Activated CD4-positive, alpha-beta memory T cell treated with anti-CD3 and anti-CD28 coated beads for 36 hours (primary cell): Measurements from ENCODE around the gene STK24. TPM values are rescaled to one million over a fixed set of nuclear protein-coding genes. Genes with fewer than 3 reads are reported as not detected.

Experiments used
- CTCF ChIA-PET: fragments of 350-600 bp; sonication (Branson Sonifier 250); formaldehyde crosslinking; loops from one replicate; lab custom pipeline; 2021; ENCODE audit warnings: antibody characterized with exemption, inconsistent platforms; lab: Charles Lee
- POLR2A ChIA-PET: fragments of 350-600 bp; sonication (Branson Sonifier 250); formaldehyde crosslinking; loops from one replicate; lab custom pipeline; 2021; ENCODE audit warnings: antibody characterized with exemption; lab: Charles Lee
- DNase-seq: peaks from one replicate; pipeline ENCODE4 v3.0.0-alpha.2; 2020
- H3K27ac Mint-ChIP-seq: one replicate; pipeline ENCODE4 v1.8.0; 2021; ENCODE audit warnings: mixed read lengths
- H3K27me3 Mint-ChIP-seq: one replicate; pipeline ENCODE4 v1.8.0; 2021; ENCODE audit warnings: mixed read lengths
- H3K36me3 Mint-ChIP-seq: one replicate; pipeline ENCODE4 v1.8.0; 2021; ENCODE audit warnings: mixed read lengths
- H3K4me1 Mint-ChIP-seq: one replicate; pipeline ENCODE4 v1.8.0; 2021; ENCODE audit warnings: low read depth, mixed read lengths
- H3K4me3 Mint-ChIP-seq: one replicate; pipeline ENCODE4 v1.8.0; 2021; ENCODE audit warnings: mild to moderate bottlenecking, mixed read lengths
- H3K9me3 Mint-ChIP-seq: one replicate; pipeline ENCODE4 v1.8.0; 2021; ENCODE audit warnings: mixed read lengths
- intact Hi-C: fragments of 100-400 bp; cut with micrococcal nuclease; formaldehyde crosslinking; loops from one replicate; pipeline ENCODE4 v1.15.1; 2023
- total RNA-seq, 2 experiments: library from RNA; stranded (reverse); gene quantifications; one replicate each; pipeline ENCODE4 v1.2.3, GENCODE V29; 2021

Gene STK24
- total RNA-seq, 2 experiments from 2014 or later = 176 to 178 TPM

DNA sequence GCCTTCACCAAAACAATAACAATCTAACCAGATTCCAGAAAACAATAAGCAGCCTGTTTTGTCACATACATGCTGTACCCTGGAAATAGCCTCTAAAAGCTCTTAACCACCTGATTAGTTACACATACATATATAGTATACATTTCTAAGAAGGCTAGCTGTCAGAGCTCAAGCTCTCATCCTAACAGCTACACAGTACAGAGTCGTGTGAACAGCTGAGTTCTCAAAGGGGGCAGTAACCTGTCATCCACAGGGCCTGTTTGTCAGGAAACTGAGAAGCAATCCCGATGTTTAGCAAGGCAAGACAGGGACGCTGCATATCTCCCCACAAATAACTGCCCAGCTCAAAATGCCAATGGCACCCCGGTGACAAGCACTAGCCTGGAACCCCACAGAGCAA, 56.9 kb downstream of the STK24 start:
- ChIA-PET CTCF (interaction anchor here (1.0 to 1.3 kb wide), 6 partner anchors 9 to 74 kb away, joined by 3 to 6 read pairs (median 3); no protein-coding TSS in a partner anchor), POLR2A (interaction anchor here (0.9 to 1.6 kb wide), 4 partner anchors 9 to 28 kb away, joined by 3 to 9 read pairs (median 3); no protein-coding TSS in a partner anchor)
- intact Hi-C loops = loop anchor here (10.0 kb wide), 2 partner anchors 795 to 835 kb away; no protein-coding TSS in a partner anchor

DNA sequence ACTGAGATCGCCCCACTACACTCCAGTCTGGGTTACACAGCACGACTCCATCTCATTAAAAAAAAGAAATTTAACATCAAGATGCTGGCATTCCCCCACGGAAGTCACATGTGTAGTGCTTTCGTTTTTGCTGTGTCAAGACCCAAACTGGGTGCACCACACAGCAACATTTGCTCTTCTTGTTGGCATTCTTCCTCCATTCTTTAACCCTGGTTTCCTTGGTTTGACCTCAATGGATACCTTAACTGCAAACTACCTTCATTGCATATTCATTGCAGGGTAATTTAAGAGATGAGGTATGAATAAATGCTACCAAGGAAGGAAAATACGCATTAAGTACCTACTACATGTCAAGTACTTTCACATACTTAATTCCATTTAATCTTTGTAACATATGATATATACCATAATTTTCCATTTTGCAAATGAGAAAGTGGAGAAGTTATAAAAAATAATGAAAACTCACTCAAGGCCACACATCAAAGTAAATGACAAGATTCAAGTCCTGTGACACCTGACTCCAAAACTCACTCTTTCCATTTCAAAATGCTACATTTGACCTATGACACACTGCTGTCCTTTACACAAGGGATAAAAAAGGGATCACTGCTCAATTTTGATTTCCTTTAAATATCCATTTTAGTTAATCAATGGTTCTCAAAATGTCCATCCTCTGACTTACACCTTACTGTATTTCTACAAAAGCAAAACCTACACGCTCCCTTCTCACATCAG, 59.2 kb downstream of the STK24 start:
- H3K4me3 Mint-ChIP-seq = peak overlapping the region; percentile 53
- DNase-seq = peak; percentile 75
- H3K36me3 Mint-ChIP-seq = peaks cover 20% of the 10 kb centered on the region
- H3K9me3 Mint-ChIP-seq = no peaks in the 10 kb centered on the region
- ChIA-PET POLR2A (interaction anchor here (0.7 to 2.9 kb wide), 4 partner anchors 8 to 53 kb away, joined by 3 to 30 read pairs (median 6); no protein-coding TSS in a partner anchor), CTCF (interaction anchor here (0.6 to 2.9 kb wide), 3 partner anchors 11 to 135 kb away, joined by 3 to 12 read pairs (median 3); no protein-coding TSS in a partner anchor)
- H3K4me1 Mint-ChIP-seq = peaks cover 98% of the 10 kb centered on the region
- H3K27me3 Mint-ChIP-seq = no peaks in the 10 kb centered on the region
- intact Hi-C loops = loop anchor here (1.0 to 10.0 kb wide), 4 partner anchors 8 to 837 kb away; no protein-coding TSS in a partner anchor
- H3K27ac Mint-ChIP-seq = peak overlapping the region; percentile 93

More for the DNA sequence above, 56.9 kb downstream of the STK24 start:
- Mint-ChIP-seq H3K4me1 (peaks cover 98% of the 10 kb centered on the region), H3K36me3 (peaks cover 20% of the 10 kb centered on the region), H3K27me3 (no peaks in the 10 kb centered on the region), H3K4me3 (no peak overlapping the region), H3K27ac (peak overlapping the region; percentile 2), H3K9me3 (no peaks in the 10 kb centered on the region)
- DNase-seq = no peak

DNA sequence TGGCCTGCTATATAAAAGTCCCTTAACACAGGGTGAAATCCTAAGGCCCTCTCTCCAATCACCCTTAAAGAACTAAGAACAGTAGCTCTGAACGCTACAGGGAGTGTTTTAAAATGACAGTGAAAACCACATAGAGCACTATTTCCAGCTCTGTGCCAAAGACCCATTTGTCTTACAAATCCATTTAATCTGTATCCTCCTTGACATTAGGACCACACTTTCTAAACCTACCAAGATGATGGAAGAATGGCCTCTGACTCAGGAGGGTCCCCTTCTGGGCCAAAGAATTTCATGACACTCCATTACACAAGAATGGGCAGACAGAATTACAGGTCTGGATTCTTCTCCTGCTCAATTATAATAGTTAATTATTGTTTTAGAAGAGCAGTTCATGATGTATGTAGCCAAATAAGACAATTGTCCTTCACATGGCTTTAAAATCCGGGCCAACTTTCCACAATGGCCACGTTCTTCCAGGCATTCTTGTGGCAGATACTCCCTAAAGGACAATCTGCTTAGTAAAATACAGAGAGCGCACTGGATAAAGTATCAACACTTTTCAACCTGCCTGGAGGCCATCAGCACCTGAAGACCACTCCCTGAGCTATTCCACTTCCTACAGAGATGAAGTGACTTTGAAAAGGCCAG, 61.0 kb downstream of the STK24 start:
- peaks cover 29% of the 10 kb centered on the region for H3K36me3 Mint-ChIP-seq

DNA sequence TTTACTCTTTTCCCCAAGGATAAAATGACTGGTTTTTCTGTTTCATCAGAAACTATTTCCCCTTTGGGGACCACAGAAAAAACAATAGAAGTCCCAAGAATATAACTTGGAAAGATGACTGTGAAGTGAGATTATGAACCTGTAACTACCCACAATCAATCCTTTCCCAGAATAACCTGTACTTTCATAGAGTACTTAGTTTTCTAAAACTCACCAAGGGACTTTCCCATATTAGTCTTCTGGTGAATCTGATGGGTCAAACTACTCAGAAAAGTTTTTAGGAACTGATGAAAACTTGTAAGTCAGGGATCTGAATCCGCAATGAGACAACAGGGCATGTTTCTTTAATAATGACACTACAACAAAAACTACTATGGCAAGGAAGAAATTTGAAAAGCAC, 62.6 kb downstream of the STK24 start:
- intact Hi-C loops = loop anchor here (1.0 to 10.0 kb wide), 4 partner anchors 35 to 841 kb away; no protein-coding TSS in a partner anchor
- Mint-ChIP-seq H3K36me3 (peaks cover 34% of the 10 kb centered on the region), H3K4me1 (peaks cover 97% of the 10 kb centered on the region), H3K27me3 (no peaks in the 10 kb centered on the region), H3K27ac (peak overlapping the region; percentile 93), H3K4me3 (no peak overlapping the region), H3K9me3 (no peaks in the 10 kb centered on the region)
- POLR2A ChIA-PET = interaction anchor here (0.6 to 1.8 kb wide), 5 partner anchors 12 to 60 kb away, joined by 3 to 7 read pairs (median 3); no protein-coding TSS in a partner anchor
- CTCF ChIA-PET = interaction anchor here (2.4 kb wide), 1 partner anchor 33 kb away, joined by 7 read pairs; no protein-coding TSS in a partner anchor
- DNase-seq = no peak

More for the DNA sequence above, 61.0 kb downstream of the STK24 start:
- DNase-seq = no peak
- peak overlapping the region; percentile 93 for H3K27ac Mint-ChIP-seq
- ChIA-PET CTCF (interaction anchor here (0.7 to 2.9 kb wide), 7 partner anchors 10 to 137 kb away, joined by 3 to 12 read pairs (median 3); no protein-coding TSS in a partner anchor), POLR2A (interaction anchor here (0.6 to 2.9 kb wide), 11 partner anchors 10 to 62 kb away, joined by 3 to 30 read pairs (median 4); no protein-coding TSS in a partner anchor)
- no peak overlapping the region for H3K4me3 Mint-ChIP-seq
- H3K9me3 Mint-ChIP-seq = no peaks in the 10 kb centered on the region
- peaks cover 97% of the 10 kb centered on the region for H3K4me1 Mint-ChIP-seq
- intact Hi-C loops = loop anchor here (1.0 to 10.0 kb wide), 4 partner anchors 12 to 839 kb away; no protein-coding TSS in a partner anchor
- H3K27me3 Mint-ChIP-seq = no peaks in the 10 kb centered on the region

DNA sequence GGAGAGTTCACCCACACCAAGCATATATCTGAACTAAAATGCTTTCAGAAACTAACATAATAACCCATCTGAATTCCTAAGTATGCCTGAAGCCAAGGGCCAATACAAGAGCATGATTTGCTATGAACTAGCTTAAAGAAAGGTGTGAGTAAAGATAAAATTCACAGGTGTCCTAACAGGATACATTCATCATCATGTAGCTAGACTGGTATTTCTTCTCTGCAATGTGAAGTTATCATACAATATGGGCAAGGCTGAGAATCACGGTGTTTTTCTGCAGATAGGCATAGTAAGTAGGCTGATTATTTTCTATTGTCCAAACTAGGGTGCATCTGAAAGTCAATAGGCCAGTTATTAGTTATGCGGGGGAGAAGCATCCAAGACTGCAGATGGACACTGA, 63.1 kb downstream of the STK24 start:
- Mint-ChIP-seq H3K4me3 (no peak overlapping the region), H3K9me3 (no peaks in the 10 kb centered on the region), H3K36me3 (peaks cover 34% of the 10 kb centered on the region), H3K4me1 (peaks cover 97% of the 10 kb centered on the region), H3K27me3 (no peaks in the 10 kb centered on the region), H3K27ac (peak overlapping the region; percentile 93)
- ChIA-PET POLR2A (interaction anchor here (1.3 kb wide), 1 partner anchor 15 kb away, joined by 3 read pairs; no protein-coding TSS in a partner anchor), CTCF (no interaction called here)
- DNase-seq = no peak
- intact Hi-C loops = loop anchor here (1.0 to 10.0 kb wide), 4 partner anchors 35 to 841 kb away; no protein-coding TSS in a partner anchor

DNA sequence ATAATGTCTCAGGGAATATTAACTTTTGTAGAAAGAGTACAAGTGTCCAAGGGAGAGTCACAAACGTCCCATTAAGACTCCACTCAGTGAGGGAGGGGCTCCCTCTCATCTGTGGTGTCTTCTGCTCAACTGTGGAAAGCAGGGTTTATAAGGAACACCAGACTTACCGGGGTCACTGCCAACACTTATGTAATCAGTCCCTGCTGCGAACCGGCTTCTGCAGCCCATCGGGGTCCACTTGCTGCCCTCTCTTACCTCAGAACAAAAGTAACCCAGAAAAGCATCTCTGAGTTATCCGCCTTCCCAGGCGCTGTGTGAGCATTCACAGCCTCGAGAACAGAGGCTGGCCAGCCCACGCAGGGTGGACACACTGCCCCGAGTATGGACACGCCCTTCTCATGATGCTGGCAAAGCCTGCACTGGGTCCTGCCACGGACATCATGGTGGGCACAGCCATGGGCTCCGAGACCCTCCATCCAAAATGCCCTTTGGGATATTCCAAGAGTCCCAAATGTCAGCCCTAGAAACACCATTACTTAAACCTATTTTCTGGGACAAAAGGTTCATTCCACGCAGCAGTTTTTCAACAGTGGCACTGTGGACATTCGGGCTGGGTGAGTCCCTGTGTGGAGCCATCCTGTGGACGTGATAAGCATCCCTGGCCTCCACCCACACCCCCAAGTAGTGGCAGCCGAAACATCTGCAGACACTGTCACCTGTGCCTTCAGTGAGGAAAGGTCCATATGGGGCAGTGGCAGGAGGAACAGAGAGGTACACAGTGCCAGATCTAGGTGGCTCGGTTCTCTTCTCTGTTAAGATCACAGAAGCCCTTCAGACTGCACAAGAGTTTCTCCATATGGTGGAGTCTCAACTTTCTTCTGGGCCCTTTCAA, 63.9 kb downstream of the STK24 start:
- Mint-ChIP-seq H3K27me3 (no peaks in the 10 kb centered on the region), H3K27ac (peak overlapping the region; percentile 95), H3K36me3 (peaks cover 29% of the 10 kb centered on the region), H3K4me1 (peaks cover 98% of the 10 kb centered on the region), H3K4me3 (no peak overlapping the region), H3K9me3 (no peaks in the 10 kb centered on the region)
- DNase-seq = no peak
- POLR2A ChIA-PET = interaction anchor here (1.3 kb wide), 1 partner anchor 16 kb away, joined by 3 read pairs; no protein-coding TSS in a partner anchor
- CTCF ChIA-PET = interaction anchor here (1.5 kb wide), 1 partner anchor 44 kb away, joined by 3 read pairs; no protein-coding TSS in a partner anchor
- intact Hi-C loops = loop anchor here (10.0 kb wide), 2 partner anchors 802 to 842 kb away; no protein-coding TSS in a partner anchor

DNA sequence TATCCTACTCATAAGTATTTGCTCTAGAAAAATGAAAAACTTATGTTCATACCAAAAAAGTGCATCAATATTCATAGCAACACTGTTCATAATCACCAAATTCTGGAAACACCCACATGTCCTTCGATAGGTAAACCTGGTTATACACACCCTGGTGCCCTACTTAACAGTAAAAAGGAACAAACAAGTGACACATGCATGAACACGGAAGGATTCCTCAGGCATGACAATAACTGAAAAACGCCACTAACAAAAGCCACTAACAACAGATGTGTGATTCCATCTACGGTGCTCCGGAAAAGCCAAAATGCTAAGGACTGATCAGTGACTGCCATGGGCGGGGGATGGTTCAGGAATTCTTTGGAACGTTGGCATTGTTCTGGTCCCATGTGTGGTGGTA, 65.5 kb downstream of the STK24 start:
- CTCF ChIA-PET = interaction anchor here (1.5 to 3.0 kb wide), 2 partner anchors 27 to 45 kb away, joined by 3 to 8 read pairs; no protein-coding TSS in a partner anchor
- Mint-ChIP-seq H3K27ac (peak overlapping the region; percentile 95), H3K4me1 (peaks cover 95% of the 10 kb centered on the region), H3K9me3 (no peaks in the 10 kb centered on the region), H3K4me3 (no peak overlapping the region), H3K27me3 (no peaks in the 10 kb centered on the region), H3K36me3 (peaks cover 21% of the 10 kb centered on the region)
- intact Hi-C loops = loop anchor here (1.0 to 10.0 kb wide), 3 partner anchors 35 to 843 kb away; no protein-coding TSS in a partner anchor
- POLR2A ChIA-PET = no interaction called here
- no peak for DNase-seq

DNA sequence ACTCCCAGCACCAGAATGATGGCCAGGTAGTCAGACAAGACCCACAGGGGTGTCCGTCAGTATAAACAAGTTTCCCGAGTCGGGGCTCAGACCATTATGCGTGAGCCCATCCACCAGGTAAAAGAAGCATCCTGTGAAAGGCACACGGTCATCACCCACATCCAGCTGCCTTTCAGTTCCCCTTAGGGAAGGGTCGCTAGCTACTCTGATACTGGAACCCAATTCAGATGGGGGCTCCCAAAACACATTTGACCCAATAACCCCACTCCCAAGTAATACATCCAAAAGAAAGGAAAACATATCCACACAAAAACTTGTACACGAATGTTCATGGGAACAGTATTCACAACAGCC, 66.8 kb downstream of the STK24 start:
- Mint-ChIP-seq H3K27me3 (no peaks in the 10 kb centered on the region), H3K36me3 (peaks cover 16% of the 10 kb centered on the region), H3K4me3 (peak overlapping the region; percentile 33), H3K9me3 (no peaks in the 10 kb centered on the region), H3K27ac (peak overlapping the region; percentile 95), H3K4me1 (peaks cover 95% of the 10 kb centered on the region)
- ChIA-PET CTCF (interaction anchor here (1.2 to 3.0 kb wide), 3 partner anchors 19 to 61 kb away, joined by 3 to 8 read pairs (median 6); no protein-coding TSS in a partner anchor), POLR2A (interaction anchor here (0.6 to 1.8 kb wide), 6 partner anchors 17 to 67 kb away, joined by 3 to 6 read pairs (median 3); partner anchors contain the start of gene STK24)
- no peak for DNase-seq
- intact Hi-C loops = loop anchor here (10.0 kb wide), 2 partner anchors 805 to 845 kb away; no protein-coding TSS in a partner anchor

DNA sequence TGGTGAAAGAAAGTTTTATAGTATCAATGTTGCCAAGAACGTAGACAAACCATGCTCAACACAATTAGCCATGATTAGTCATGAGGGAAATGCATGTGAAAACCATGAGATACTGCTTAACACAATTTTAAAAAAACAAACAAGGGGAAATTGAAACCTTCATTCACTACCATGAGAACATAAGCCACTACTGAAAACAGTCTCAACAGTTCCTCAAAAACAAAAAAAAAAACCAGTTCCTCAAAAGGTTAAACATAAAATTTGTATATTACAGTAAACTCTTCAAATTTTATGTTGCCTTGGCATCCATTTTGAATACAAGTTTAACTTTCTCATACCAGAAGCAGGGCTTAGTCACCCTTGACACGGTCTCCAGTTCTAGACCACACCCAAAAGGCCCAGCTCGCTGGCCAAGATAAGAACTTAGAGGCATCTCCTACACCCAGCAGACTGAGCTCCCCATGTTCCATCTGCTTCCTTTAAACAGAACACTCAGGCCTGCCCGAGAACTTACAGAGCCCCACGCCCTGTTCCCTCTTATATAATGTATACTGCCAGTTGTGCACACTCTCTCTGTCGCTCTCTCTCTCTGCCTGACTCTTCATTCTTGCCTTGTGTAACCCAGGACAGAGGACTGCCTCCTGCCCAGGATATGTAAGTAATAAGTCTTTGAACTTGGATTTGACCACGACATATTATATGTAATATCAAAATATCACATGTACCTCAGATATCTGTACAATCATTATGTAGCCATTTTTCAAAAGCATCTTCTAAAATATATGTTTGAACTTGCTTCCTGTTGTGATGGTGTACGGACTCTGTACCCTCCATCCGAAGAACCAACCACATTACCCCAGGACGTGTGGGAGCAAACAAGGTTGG, 67.4 kb downstream of the STK24 start:
- peak; percentile 78 for DNase-seq
- CTCF ChIA-PET = interaction anchor here (0.7 to 3.0 kb wide), 7 partner anchors 16 to 144 kb away, joined by 3 to 8 read pairs (median 3); no protein-coding TSS in a partner anchor
- Mint-ChIP-seq H3K4me1 (peaks cover 95% of the 10 kb centered on the region), H3K9me3 (no peaks in the 10 kb centered on the region), H3K36me3 (peaks cover 17% of the 10 kb centered on the region), H3K27ac (peak overlapping the region; percentile 95), H3K4me3 (peak overlapping the region; percentile 33), H3K27me3 (no peaks in the 10 kb centered on the region)
- POLR2A ChIA-PET = interaction anchor here (0.6 to 1.8 kb wide), 7 partner anchors 12 to 68 kb away, joined by 3 to 6 read pairs (median 3); partner anchors contain the start of gene STK24
- intact Hi-C loops = loop anchor here (1.0 to 10.0 kb wide), 5 partner anchors 8 to 845 kb away; no protein-coding TSS in a partner anchor
